DMS79 (cell line): Measurements from ENCODE around the gene PCNA.
"Not testable (repeated sequence)": the region's sequence is repeated elsewhere in the genome, so short reads cannot be mapped to it uniquely, and the experiment has no call there.

Experiments
- DNase-seq: peaks from one replicate; lab custom pipeline; 2025; lab: John Stamatoyannopoulos, UW

Gene PCNA

GRCh38 chr20:5096463-5096862 is 23.3 kb downstream of the PCNA start:
- no peak for DNase-seq

- DNase-seq: no peak
Measured at GRCh38 chr20:5095931-5096330, 23.8 kb downstream of the PCNA start.

GRCh38 chr20:5095454-5095853 is 24.3 kb downstream of the PCNA start:
- DNase-seq: no peak

GRCh38 chr20:5092765-5093339 is 26.9 kb downstream of the PCNA start:
- no peak for DNase-seq

GRCh38 chr20:5091902-5092301 is 27.9 kb downstream of the PCNA start:
- no peak for DNase-seq

- no peak for DNase-seq
Measured at GRCh38 chr20:5090191-5090590, 29.6 kb downstream of the PCNA start.

- DNase-seq: no peak
Measured at GRCh38 chr20:5088688-5089087, 31.1 kb downstream of the PCNA start.

- no peak for DNase-seq
Measured at GRCh38 chr20:5085380-5085779, 34.4 kb downstream of the PCNA start.

GRCh38 chr20:5080384-5080877 is 39.3 kb downstream of the PCNA start:
- no peak for DNase-seq

GRCh38 chr20:5078399-5078958 is 41.3 kb downstream of the PCNA start:
- no peak for DNase-seq

GRCh38 chr20:5077761-5078387 is 41.9 kb downstream of the PCNA start:
- DNase-seq: no peak

- not testable (repeated sequence) for DNase-seq
Measured at GRCh38 chr20:5076913-5077312, 42.8 kb downstream of the PCNA start.

- no peak for DNase-seq
Measured at GRCh38 chr20:5074232-5074674, 45.5 kb downstream of the PCNA start.

- DNase-seq: no peak
Measured at GRCh38 chr20:5073660-5074231, 46.0 kb downstream of the PCNA start.

GRCh38 chr20:5072756-5073659 is 46.8 kb downstream of the PCNA start:
- DNase-seq: no peak

GRCh38 chr20:5071942-5072341 is 47.8 kb downstream of the PCNA start:
- DNase-seq: not testable (repeated sequence)

- DNase-seq: no peak
Measured at GRCh38 chr20:5070570-5070969, 49.2 kb downstream of the PCNA start.

- DNase-seq: no peak
Measured at GRCh38 chr20:5070081-5070480, 49.7 kb downstream of the PCNA start.

GRCh38 chr20:5069141-5069806 is 50.5 kb downstream of the PCNA start:
- DNase-seq: no peak

- DNase-seq: no peak
Measured at GRCh38 chr20:5067877-5068645, 51.7 kb downstream of the PCNA start.

- no peak for DNase-seq
Measured at GRCh38 chr20:5065879-5066383, 53.8 kb downstream of the PCNA start.
